HepG2 (cell line): Measurements from ENCODE around the gene KMT5C. TPM values are rescaled to one million over a fixed set of nuclear protein-coding genes. Genes with fewer than 3 reads are reported as not detected.

ENCODE experiments used
- ATF4 ChIP-seq, 2 experiments: fragments of 450-650 bp in 1 of 2; sonication (generic) in 1 of 2; formaldehyde crosslinking; IDR thresholded peaks; 2 replicates each; pipeline versions ENCODE4 v1.5.0 to v1.8.0; 2020 to 2022; ENCODE audit warnings: mild to moderate bottlenecking in 1 of 2, missing genetic modification reagents in 1 of 2
- CHD2 ChIP-seq: IDR thresholded peaks from 2 replicates; pipeline ENCODE4 v1.6.1; 2011; ENCODE audit warnings: low read depth, low read length, improper control_type of control experiment
- CREB1 ChIP-seq, 2 experiments: fragments of 450-650 bp in 1 of 2; IDR thresholded peaks; 2 replicates each; pipeline ENCODE4 v1.6.1; 2016 to 2017; ENCODE audit warnings: control low read depth in 1 of 2, mild to moderate bottlenecking in 1 of 2, missing compliant biosample characterization in 1 of 2, missing genetic modification characterization in 1 of 2
- E2F5 ChIP-seq: sonication (generic); formaldehyde crosslinking; conservative IDR thresholded peaks from 2 replicates; pipeline ENCODE4 v1.4.0; 2020; ENCODE audit warnings: missing genetic modification reagents
- GATAD1 ChIP-seq: IDR thresholded peaks from 2 replicates; pipeline ENCODE4 v1.6.1; 2016; ENCODE audit warnings: missing genetic modification reagents, missing compliant biosample characterization
- GFI1 ChIP-seq: sonication (generic); formaldehyde crosslinking; IDR thresholded peaks from 2 replicates; pipeline ENCODE4 v1.5.0; 2020; ENCODE audit warnings: missing genetic modification reagents, mild to moderate bottlenecking, borderline replicate concordance
- MLX ChIP-seq: IDR thresholded peaks from 2 replicates; pipeline ENCODE4 v1.6.1; 2016
- MTERF4 ChIP-seq: sonication (generic); formaldehyde crosslinking; IDR thresholded peaks from 2 replicates; pipeline ENCODE4 v1.8.0; 2023; ENCODE audit warnings: mild to moderate bottlenecking, missing genetic modification reagents
- MXI1 ChIP-seq: IDR thresholded peaks from 3 replicates; pipeline ENCODE4 v1.6.1; 2012; ENCODE audit warnings: low read depth, low read length, inconsistent platforms, borderline replicate concordance
- MYNN ChIP-seq: sonication (generic); formaldehyde crosslinking; IDR thresholded peaks from 2 replicates; pipeline ENCODE4 v1.4.0; 2020; ENCODE audit warnings: mild to moderate bottlenecking, low read depth, missing genetic modification reagents
- PREB ChIP-seq: sonication (generic); formaldehyde crosslinking; IDR thresholded peaks from 2 replicates; pipeline ENCODE4 v1.4.0; 2020; ENCODE audit warnings: missing genetic modification reagents
- SAP130 ChIP-seq: IDR thresholded peaks from 2 replicates; pipeline ENCODE4 v1.6.1; 2016; ENCODE audit warnings: low read depth
- THRA ChIP-seq: sonication (generic); formaldehyde crosslinking; IDR thresholded peaks from 2 replicates; pipeline ENCODE4 v1.4.0; 2020; ENCODE audit warnings: missing genetic modification reagents, borderline replicate concordance
- ZBTB8A ChIP-seq: sonication (generic); formaldehyde crosslinking; IDR thresholded peaks from 2 replicates; pipeline ENCODE4 v1.4.0; 2020; ENCODE audit warnings: mild to moderate bottlenecking, low read depth, missing genetic modification reagents, borderline replicate concordance
- ZNF101 ChIP-seq: sonication (generic); formaldehyde crosslinking; IDR thresholded peaks from 2 replicates; pipeline ENCODE4 v1.4.0; 2020; ENCODE audit warnings: mild to moderate bottlenecking, low read depth, missing genetic modification reagents, borderline replicate concordance
- ZNF180 ChIP-seq: sonication (generic); formaldehyde crosslinking; IDR thresholded peaks from 2 replicates; pipeline ENCODE4 v1.4.0; 2020; ENCODE audit warnings: low read depth, missing genetic modification reagents, borderline replicate concordance
- ZNF501 ChIP-seq: sonication (generic); formaldehyde crosslinking; IDR thresholded peaks from 2 replicates; pipeline ENCODE4 v1.5.1; 2020; ENCODE audit warnings: mild to moderate bottlenecking, moderate library complexity, missing genetic modification reagents
- ZNF580 ChIP-seq: IDR thresholded peaks from 2 replicates; pipeline ENCODE4 v1.6.1; 2016; ENCODE audit warnings: low read depth, borderline replicate concordance
- ZNF740 ChIP-seq: sonication (generic); formaldehyde crosslinking; IDR thresholded peaks from 2 replicates; pipeline ENCODE4 v1.4.0; 2020; ENCODE audit warnings: missing genetic modification reagents
- ZNF772 ChIP-seq: sonication (generic); formaldehyde crosslinking; IDR thresholded peaks from 2 replicates; pipeline ENCODE4 v1.5.0; 2020; ENCODE audit warnings: mild to moderate bottlenecking, missing genetic modification reagents
- ZNF781 ChIP-seq: sonication (generic); formaldehyde crosslinking; IDR thresholded peaks from 2 replicates; pipeline ENCODE4 v1.5.1; 2020; ENCODE audit warnings: borderline replicate concordance, mild to moderate bottlenecking, missing genetic modification reagents; ENCODE audit errors: not compliant biosample characterization
- polyA plus RNA-seq, 8 experiments: library from polyadenylated mRNA; depleted of rRNA in 3 of 8; stranded (reverse) in 7 of 8; unstranded in 1 of 8; fragments of >200 nt; fragmentation: Illumina TruSeq in 4 of 8; extraction: Trizol in 4 of 8; gene quantifications; 2 replicates each; pipeline versions ENCODE4 v1.2.1 to v1.2.3, GENCODE V29; 2011 to 2016; ENCODE audit warnings: low read depth in 4 of 8, missing spikeins in 1 of 8, mixed read lengths in 1 of 8; ENCODE audit not compliant: insufficient read depth in 1 of 8
- total RNA-seq, 5 experiments: library from RNA; depleted of rRNA; stranded (reverse); fragments of >200 nt; fragmentation: Illumina TruSeq; extraction: Trizol; gene quantifications; 2 replicates each; pipeline ENCODE4 v1.2.3, GENCODE V29; 2016; ENCODE audit warnings: low read depth in 1 of 5

KMT5C gene
- total and polyA plus RNA-seq, 2 of the 13 experiments (the other 11 are each of a cell fraction or from before 2014, with no cell fraction given), result 5.5 to 9.0 TPM

- TF ChIP-seq ZNF580 (peak; percentile 26; the same call in 1 of the 2 replicates), ZNF501 (CRISPR knock-in tag) (peak; percentile 6; the same call in 1 of the 2 replicates), ZNF101 (CRISPR knock-in tag) (no peak), ZNF772 (CRISPR knock-in tag) (peak; percentile 69; the same call in 1 of the 2 replicates), E2F5 (CRISPR knock-in tag) (peak; percentile 76), PREB (CRISPR knock-in tag) (no peak), CHD2 (peak; percentile 76), THRA (peak; percentile 47; the same call in 1 of the 2 replicates), CREB1 (IDR thresholded peaks at IDR 0.05) (peak; percentile 95), CREB1 (CRISPR knock-in tag; IDR thresholded peaks at IDR 0.05) (peak; percentile 96), ZNF180 (CRISPR knock-in tag) (no peak), MYNN (CRISPR knock-in tag) (no peak), GATAD1 (CRISPR knock-in tag) (peak; percentile 58; the same call in 1 of the 2 replicates), ZNF740 (CRISPR knock-in tag) (no peak; the same call in 1 of the 2 replicates), MLX (no peak), ZBTB8A (no peak), MTERF4 (CRISPR knock-in tag) (no peak), ATF4 (CRISPR knock-in tag; IDR thresholded peaks at IDR 0.05) (no peak), MXI1 (peak; percentile 81; the same call in 1 of the 3 replicates), GFI1 (CRISPR knock-in tag) (no peak), SAP130 (peak; percentile 53), ZNF781 (CRISPR knock-in tag) (no peak)
These were observed at the start of gene KMT5C (continued) for GRCh38 chr19:55339105-55339888.
